Measurements from ENCODE around the gene CDKN2AIPNL.
A peak's percentile ranks its signal among the peaks of the same experiment; 100 is the strongest.

The CDKN2AIPNL gene

DNA sequence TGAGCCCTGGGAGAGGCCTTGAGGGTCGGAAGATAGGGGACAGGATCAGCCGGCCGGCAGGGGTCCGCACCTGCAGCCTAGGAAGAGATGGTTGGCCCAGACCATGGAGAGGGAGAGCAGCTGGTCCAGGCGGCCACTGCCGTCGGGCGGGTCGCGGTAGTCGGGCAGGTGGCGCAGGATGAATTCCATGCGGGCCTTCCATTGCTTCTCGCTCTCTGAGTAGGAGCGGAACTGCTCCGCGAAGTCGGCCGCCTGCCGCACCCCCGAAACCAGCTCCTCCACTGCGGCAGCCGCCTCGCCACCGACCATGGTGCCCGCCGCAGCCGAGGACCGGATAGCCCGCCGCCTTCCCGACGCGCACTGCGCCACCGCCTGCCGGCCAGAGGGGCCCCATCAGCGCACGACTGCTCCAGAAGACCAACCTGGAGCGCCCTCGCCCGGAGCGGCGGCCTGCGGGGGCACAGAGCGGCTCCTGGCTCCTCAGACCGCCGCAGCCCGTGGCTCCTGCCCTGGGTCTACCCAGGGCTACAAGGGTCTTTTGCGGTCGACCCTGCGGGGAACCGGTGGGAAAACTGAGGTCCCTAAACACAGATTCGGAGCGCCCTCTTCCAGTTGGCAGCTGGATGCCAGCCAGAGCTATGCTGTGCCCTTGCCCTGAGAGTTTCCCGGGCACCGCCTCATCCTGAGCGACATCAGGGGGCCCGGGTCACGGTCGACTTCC lies at the start of gene CDKN2AIPNL:
Gene CDKN2AIPNL (minus strand): TSS at position 336 of the 721 bp plus-strand sequence. CDS start 27 bp downstream, at position 309.
- Mint-ChIP-seq H3K9me3 (no peaks in the 10 kb centered on the region), H3K4me1 (peaks cover 28% of the 10 kb centered on the region), H3K36me3 (no peaks in the 10 kb centered on the region), H3K27ac (peak within 1 kb of the TSS; percentile 91), H3K4me3 (peak within 1 kb of the TSS; percentile 96), H3K27me3 (no peaks in the 10 kb centered on the region)
- peak; percentile 99 for ATAC-seq

DNA sequence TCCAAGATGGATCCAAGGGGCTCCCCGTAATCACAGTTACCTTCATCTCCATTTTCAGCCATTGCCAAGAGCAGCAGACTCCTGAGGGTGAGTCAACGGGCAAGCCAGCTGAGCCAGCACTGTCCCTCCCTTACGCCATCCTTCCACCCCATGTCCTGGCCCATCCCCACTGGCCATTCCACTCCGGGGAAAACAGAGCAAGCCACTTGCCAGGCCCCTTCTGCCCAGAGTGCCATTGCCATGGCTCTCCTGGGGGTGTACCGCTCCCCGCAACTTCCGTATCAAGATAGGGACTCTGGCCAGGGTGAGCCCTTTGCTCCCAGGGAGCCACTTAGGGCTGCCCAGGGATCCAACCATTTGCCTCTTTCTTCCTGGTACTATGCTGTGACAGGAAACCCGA lies 48.9 kb upstream of the CDKN2AIPNL start:
- no peaks in the 10 kb centered on the region for H3K9me3 Mint-ChIP-seq
- no peak for ATAC-seq
- no peaks in the 10 kb centered on the region for H3K27me3 Mint-ChIP-seq
- H3K4me1 Mint-ChIP-seq, result peaks cover 58% of the 10 kb centered on the region
- no peaks in the 10 kb centered on the region for H3K36me3 Mint-ChIP-seq
- no peak overlapping the region for H3K4me3 Mint-ChIP-seq
- H3K27ac Mint-ChIP-seq, result peak overlapping the region; percentile 65

DNA sequence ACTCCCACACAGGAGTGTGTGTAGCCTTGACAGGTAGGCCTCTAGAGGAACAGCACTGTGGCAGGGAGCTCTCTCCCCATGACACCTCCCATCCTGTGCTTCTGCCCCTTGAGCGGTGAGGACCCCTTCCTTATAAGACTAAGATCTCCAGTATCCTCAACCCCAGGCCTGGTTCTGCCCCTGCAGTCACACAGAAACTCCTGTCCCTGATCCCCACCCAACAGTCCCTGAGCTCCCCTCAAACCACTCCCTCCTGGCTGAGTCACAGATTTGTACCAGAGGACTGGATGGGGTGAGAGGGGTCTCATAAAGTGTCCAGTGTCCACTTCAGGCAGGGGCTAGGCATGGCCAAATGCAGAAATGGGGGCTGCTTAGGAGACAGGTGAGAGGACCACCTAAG lies 47.8 kb upstream of the CDKN2AIPNL start:
- H3K27me3 Mint-ChIP-seq, result no peaks in the 10 kb centered on the region
- H3K27ac Mint-ChIP-seq, result peak overlapping the region; percentile 65
- H3K9me3 Mint-ChIP-seq, result no peaks in the 10 kb centered on the region
- no peak overlapping the region for H3K4me3 Mint-ChIP-seq
- H3K4me1 Mint-ChIP-seq, result peaks cover 48% of the 10 kb centered on the region
- H3K36me3 Mint-ChIP-seq, result no peaks in the 10 kb centered on the region
- no peak for ATAC-seq

DNA sequence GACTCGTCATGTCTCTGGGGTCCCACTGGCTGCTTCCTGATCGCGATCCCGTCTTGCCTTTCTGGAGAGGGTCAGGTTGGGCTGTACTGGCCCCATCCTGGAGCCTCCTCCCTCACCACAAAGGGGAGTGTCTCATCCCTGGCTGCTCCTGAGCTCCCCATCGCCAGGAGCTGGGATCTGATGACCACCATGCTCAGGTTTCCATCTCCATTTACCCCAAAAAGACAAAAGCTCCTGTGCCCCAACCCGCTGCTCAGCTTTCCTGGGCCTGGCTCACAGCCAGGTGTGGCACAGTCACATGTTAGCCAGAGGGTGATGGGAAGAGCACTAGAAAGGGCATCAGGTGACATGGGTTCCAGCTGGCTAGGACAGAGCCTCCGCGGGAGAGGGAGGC lies 47.3 kb upstream of the CDKN2AIPNL start:
- H3K4me1 Mint-ChIP-seq, result peaks cover 43% of the 10 kb centered on the region
- no peaks in the 10 kb centered on the region for H3K27me3 Mint-ChIP-seq
- no peaks in the 10 kb centered on the region for H3K9me3 Mint-ChIP-seq
- peak overlapping the region; percentile 65 for H3K27ac Mint-ChIP-seq
- no peaks in the 10 kb centered on the region for H3K36me3 Mint-ChIP-seq
- no peak for ATAC-seq
- H3K4me3 Mint-ChIP-seq, result no peak overlapping the region

DNA sequence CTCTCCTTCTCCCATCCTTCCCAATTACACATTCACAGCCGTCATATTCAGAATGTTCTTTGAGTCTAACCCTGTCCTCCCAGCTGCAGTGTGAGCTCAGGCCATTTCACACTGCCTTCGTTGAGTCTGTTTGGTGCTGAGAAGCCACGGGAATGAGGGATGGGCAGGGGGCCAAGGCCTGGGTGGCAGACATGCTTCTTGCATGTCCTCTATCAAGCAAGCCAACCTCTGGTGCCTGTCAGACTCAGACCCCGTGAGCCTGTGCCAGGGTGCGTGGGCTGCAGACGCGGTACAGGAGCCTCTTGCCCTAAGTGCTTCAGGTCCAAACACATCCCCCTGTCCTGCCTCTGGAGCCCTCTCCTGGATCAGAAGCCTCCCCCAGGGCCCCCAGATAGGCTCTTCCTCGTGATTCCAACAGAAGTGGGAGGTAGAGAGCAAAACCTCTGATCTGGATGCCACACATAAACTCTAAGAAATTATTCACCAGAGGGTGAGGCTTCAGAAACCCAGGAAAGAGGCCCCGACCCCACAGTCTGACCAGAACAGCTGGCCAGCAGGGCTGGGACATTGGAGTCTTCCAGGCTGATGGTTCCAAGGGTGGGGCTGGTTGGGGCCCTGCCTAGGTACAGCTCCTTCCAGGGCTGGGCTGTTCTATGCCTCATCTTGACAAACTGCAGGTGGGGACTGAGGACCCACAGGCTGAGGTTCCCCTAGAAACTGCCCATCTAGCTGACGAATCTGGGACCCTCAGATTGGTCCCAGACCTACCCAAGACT lies 46.7 kb upstream of the CDKN2AIPNL start:
- H3K4me3 Mint-ChIP-seq, result no peak overlapping the region
- H3K4me1 Mint-ChIP-seq, result peaks cover 37% of the 10 kb centered on the region
- no peaks in the 10 kb centered on the region for H3K27me3 Mint-ChIP-seq
- H3K36me3 Mint-ChIP-seq, result no peaks in the 10 kb centered on the region
- peak; percentile 25 for ATAC-seq
- H3K9me3 Mint-ChIP-seq, result no peaks in the 10 kb centered on the region
- peak overlapping the region; percentile 65 for H3K27ac Mint-ChIP-seq

- Mint-ChIP-seq H3K4me1 (peaks cover 31% of the 10 kb centered on the region), H3K27ac (peak overlapping the region; percentile 4), H3K4me3 (no peak overlapping the region), H3K36me3 (no peaks in the 10 kb centered on the region), H3K9me3 (no peaks in the 10 kb centered on the region), H3K27me3 (no peaks in the 10 kb centered on the region)
- no peak for ATAC-seq
These were observed 46.1 kb upstream of the CDKN2AIPNL start for GRCh38 chr5:134457801-134458200.

DNA sequence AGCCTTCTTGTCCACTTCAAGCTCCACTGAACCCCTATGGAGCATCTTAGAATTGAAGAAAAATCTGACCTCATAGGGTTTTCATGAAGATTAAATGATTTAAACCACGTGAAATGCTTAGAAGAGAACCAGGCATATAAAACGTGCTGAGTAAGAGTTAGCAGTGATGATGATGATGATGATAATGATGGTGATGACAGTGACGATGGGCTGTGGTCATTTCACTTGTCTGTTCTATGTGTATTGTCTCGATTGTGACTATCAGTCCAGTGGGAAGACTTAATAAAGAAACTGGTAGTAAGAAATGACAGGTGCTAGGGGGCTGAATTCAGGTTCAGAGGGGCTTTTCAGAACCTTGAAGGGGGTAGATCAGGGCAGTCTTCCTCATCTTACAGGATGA lies 45.1 kb upstream of the CDKN2AIPNL start:
- no peaks in the 10 kb centered on the region for H3K36me3 Mint-ChIP-seq
- H3K9me3 Mint-ChIP-seq, result no peaks in the 10 kb centered on the region
- ATAC-seq, result no peak
- H3K4me3 Mint-ChIP-seq, result no peak overlapping the region
- H3K27me3 Mint-ChIP-seq, result no peaks in the 10 kb centered on the region
- peaks cover 25% of the 10 kb centered on the region for H3K4me1 Mint-ChIP-seq
- no peak overlapping the region for H3K27ac Mint-ChIP-seq

GRCh38 chr5:134455466-134455865 lies 43.8 kb upstream of the CDKN2AIPNL start:
- Mint-ChIP-seq H3K36me3 (no peaks in the 10 kb centered on the region), H3K27me3 (no peaks in the 10 kb centered on the region), H3K4me1 (peaks cover 13% of the 10 kb centered on the region), H3K27ac (no peak overlapping the region), H3K4me3 (no peak overlapping the region), H3K9me3 (no peaks in the 10 kb centered on the region)
- ATAC-seq, result no peak

GRCh38 chr5:134453016-134453415 lies 41.3 kb upstream of the CDKN2AIPNL start:
- Mint-ChIP-seq H3K27me3 (no peaks in the 10 kb centered on the region), H3K4me3 (no peak overlapping the region), H3K27ac (no peak overlapping the region), H3K9me3 (no peaks in the 10 kb centered on the region), H3K36me3 (no peaks in the 10 kb centered on the region), H3K4me1 (peaks cover 20% of the 10 kb centered on the region)
- ATAC-seq, result no peak

DNA sequence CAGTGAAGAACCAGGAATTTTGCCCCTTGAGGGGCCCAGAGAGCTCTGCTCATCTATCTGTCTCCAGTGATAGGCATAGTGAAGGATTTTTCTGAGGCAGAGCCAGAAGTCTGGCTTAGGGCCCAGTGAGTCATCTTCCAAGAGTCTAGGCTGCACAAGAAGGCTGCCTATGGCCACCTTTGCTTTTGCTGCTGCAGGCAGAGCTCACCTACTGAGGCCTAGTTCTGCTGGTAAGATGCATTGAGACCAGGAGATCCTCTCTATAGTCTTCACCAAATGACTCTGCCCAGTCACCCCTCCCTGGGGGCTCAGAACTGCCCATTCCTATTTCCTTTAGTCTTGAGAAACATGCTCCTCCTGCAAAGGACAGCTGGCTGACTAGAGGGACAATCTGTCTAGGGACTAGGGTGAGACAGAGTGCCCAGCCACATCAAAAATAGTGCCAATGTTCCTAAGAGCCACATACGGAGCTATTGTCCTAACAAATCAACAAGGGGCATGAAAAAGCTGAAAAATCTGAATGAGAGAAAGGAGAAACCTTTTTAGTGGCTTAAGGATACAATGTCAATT lies 40.3 kb upstream of the CDKN2AIPNL start:
- no peak for ATAC-seq
- Mint-ChIP-seq H3K27ac (no peak overlapping the region), H3K36me3 (no peaks in the 10 kb centered on the region), H3K4me3 (no peak overlapping the region), H3K27me3 (no peaks in the 10 kb centered on the region), H3K9me3 (no peaks in the 10 kb centered on the region), H3K4me1 (peaks cover 30% of the 10 kb centered on the region)

- Mint-ChIP-seq H3K4me3 (no peak overlapping the region), H3K27ac (no peak overlapping the region), H3K9me3 (no peaks in the 10 kb centered on the region), H3K27me3 (no peaks in the 10 kb centered on the region), H3K4me1 (peaks cover 36% of the 10 kb centered on the region), H3K36me3 (no peaks in the 10 kb centered on the region)
- no peak for ATAC-seq
These were observed 39.7 kb upstream of the CDKN2AIPNL start for GRCh38 chr5:134451225-134451935.

- Mint-ChIP-seq H3K4me1 (peaks cover 46% of the 10 kb centered on the region), H3K9me3 (no peaks in the 10 kb centered on the region), H3K27me3 (no peaks in the 10 kb centered on the region), H3K36me3 (no peaks in the 10 kb centered on the region), H3K27ac (no peak overlapping the region), H3K4me3 (no peak overlapping the region)
- no peak for ATAC-seq
These were observed 38.7 kb upstream of the CDKN2AIPNL start for GRCh38 chr5:134450374-134450773.

DNA sequence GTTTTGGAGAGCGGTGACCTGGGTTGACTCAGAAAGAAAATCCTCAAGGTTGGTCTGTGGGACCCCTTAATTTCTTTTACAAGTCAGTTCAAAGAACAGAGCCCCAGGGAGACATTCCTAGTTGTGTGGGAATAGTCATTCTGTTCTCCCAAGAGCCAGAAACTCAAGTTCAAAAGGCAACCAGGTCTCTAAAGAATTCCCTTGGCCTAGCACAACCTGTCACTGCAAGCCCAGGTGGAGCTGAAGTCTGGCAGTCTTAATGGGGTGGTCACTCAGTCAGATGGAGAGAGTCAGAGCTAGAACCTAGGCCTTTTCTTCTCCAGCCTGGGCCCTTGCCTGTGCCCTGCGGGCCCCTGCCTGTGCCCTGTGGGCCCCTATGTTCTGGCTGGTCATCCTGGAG lies 37.5 kb upstream of the CDKN2AIPNL start:
- Mint-ChIP-seq H3K27ac (peak overlapping the region; percentile 88), H3K27me3 (no peaks in the 10 kb centered on the region), H3K4me3 (no peak overlapping the region), H3K36me3 (no peaks in the 10 kb centered on the region), H3K4me1 (peaks cover 54% of the 10 kb centered on the region), H3K9me3 (no peaks in the 10 kb centered on the region)
- no peak for ATAC-seq

GRCh38 chr5:134447815-134448520 lies 36.3 kb upstream of the CDKN2AIPNL start:
- no peaks in the 10 kb centered on the region for H3K36me3 Mint-ChIP-seq
- peaks cover 60% of the 10 kb centered on the region for H3K4me1 Mint-ChIP-seq
- peak overlapping the region; percentile 19 for H3K4me3 Mint-ChIP-seq
- H3K27me3 Mint-ChIP-seq, result no peaks in the 10 kb centered on the region
- peak overlapping the region; percentile 88 for H3K27ac Mint-ChIP-seq
- ATAC-seq, result peak; percentile 92
- H3K9me3 Mint-ChIP-seq, result no peaks in the 10 kb centered on the region

DNA sequence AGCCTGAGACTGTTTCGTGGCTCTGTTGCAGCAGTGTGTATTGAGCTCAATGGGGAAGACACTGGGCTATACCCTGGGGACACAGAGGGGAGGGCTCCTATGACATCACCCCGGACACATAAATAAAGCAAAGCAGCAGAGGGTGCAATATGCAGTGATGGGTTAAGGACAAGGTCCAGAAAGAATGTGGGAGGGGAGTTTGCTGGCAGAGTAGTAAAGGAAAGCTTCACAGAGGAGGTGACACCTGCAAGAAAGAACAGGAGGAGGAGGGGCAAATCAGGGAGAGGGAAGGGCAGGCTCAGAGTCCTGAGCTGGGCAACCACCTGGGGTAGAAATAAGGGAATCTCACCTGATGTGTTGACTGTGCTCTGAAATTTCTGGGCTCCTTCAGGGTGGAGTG lies 35.3 kb upstream of the CDKN2AIPNL start:
- no peaks in the 10 kb centered on the region for H3K27me3 Mint-ChIP-seq
- peak; percentile 90 for ATAC-seq
- peak overlapping the region; percentile 59 for H3K4me3 Mint-ChIP-seq
- no peaks in the 10 kb centered on the region for H3K9me3 Mint-ChIP-seq
- no peaks in the 10 kb centered on the region for H3K36me3 Mint-ChIP-seq
- H3K4me1 Mint-ChIP-seq, result peaks cover 66% of the 10 kb centered on the region
- peak overlapping the region; percentile 88 for H3K27ac Mint-ChIP-seq
